Measurements from ENCODE around the gene ATP2C1. TPM values are rescaled to one million over a fixed set of nuclear protein-coding genes. Genes with fewer than 3 reads are reported as not detected.
A peak's percentile ranks its signal among the peaks of the same experiment; 100 is the strongest.

Gene ATP2C1
- total RNA-seq, 4 donors from 2014 or later = 25.1 to 41.7 (median 26.4) TPM

GRCh38 chr3:131031660-131032059, 137.8 kb downstream of the ATP2C1 start:
- Histone ChIP-seq H3K4me3 (no peak overlapping the region), H3K27ac (no peak overlapping the region), H3K9me3 (no peaks in the 10 kb centered on the region), H3K27me3 (no peaks in the 10 kb centered on the region), H3K4me1 (no peaks in the 10 kb centered on the region), H3K36me3 (no peaks in the 10 kb centered on the region)
- DNase-seq (no peak), ATAC-seq (no peak)
- in situ Hi-C loops (cut with MboI; ENCODE audit: low sequenced_read_pairs in 4 of 4) (loop anchor here in 1 of 4 donors (25.0 kb wide), 1 partner anchor 1006 kb away; the partner anchor contains the start of gene CPNE4), intact Hi-C loops (cut with DNase I; ENCODE audit: low total_unique reads) (loop anchor here (5.0 kb wide), 1 partner anchor 996 kb away; no protein-coding TSS in a partner anchor)
- TF ChIP-seq CTCF (IDR thresholded peaks at IDR 0.05 in 4 of 5, conservative IDR thresholded peaks at IDR 0.05 in 1 of 5) = no peak
- no peak for TF ChIP-seq POLR2A (IDR thresholded peaks at IDR 0.05)

DNA sequence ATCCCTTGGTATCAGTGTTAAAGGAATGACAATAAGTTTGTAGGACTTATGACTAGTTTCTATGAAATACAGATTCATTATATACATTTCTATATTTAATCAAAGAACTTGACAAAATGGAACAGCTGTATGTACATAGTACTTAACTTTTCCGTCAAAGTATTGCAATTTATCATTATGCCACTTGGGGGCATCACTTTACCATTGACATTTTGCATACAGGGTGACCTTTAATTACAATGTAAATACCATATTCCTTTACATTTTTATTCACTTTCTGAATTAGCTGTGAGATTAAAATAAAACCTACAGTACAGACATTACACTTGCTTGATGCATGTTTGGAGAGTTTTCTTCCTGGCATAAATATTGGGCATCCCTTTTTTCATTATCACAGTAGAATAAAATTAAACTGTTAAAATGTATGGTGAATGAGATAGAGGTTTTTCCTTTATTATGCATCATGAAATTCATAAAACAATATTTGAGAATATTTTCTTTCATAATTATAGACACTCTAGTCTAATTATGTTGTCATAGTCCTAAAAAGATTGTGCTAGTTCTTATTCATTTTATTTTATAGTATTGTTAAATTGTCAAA, 139.7 kb downstream of the ATP2C1 start:
- intact Hi-C loops (cut with DNase I; ENCODE audit: low total_unique reads) (loop anchor here (5.0 kb wide), 1 partner anchor 994 kb away; no protein-coding TSS in a partner anchor), in situ Hi-C loops (cut with MboI; ENCODE audit: low sequenced_read_pairs in 4 of 4) (loop anchor here in 1 of 4 donors (25.0 kb wide), 1 partner anchor 1004 kb away; the partner anchor contains the start of gene CPNE4)
- Histone ChIP-seq H3K36me3 (no peaks in the 10 kb centered on the region), H3K27me3 (no peaks in the 10 kb centered on the region), H3K4me1 (no peaks in the 10 kb centered on the region), H3K9me3 (no peaks in the 10 kb centered on the region), H3K4me3 (no peak overlapping the region), H3K27ac (no peak overlapping the region)
- ATAC-seq (no peak), DNase-seq (no peak)
- TF ChIP-seq POLR2A (IDR thresholded peaks at IDR 0.05) = no peak
- TF ChIP-seq CTCF (IDR thresholded peaks at IDR 0.05 in 4 of 5, conservative IDR thresholded peaks at IDR 0.05 in 1 of 5) = peak in 4 of 5 experiments; percentile 29 to 53 (median 40)

DNA sequence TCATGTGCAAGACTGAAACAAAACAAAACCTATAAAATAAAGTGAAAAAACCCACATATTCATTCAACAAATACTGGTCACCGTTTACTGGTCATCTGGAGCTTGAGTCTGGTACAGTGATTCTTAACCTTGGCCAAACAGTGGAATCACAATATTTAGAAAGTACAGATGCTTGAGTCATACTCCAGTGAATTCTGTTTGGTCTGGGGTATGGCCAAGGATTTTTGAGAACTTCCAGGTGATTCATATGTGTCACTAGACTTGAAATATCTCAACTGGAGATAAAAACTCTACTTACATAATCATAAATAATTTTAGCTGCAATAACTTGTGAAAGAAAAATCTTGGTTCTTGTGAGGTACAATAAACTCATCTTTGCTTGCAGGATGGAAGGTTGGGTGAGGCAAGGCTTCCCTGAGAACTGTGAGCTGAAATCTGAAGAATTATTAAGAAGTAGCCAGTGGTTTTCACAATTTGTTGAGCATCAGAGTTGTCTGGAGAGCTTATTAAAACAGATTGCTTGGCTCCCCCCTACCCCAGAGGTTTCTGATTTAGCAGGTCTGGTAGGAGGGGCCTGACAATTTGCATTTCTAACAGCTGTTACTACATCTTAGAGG, 142.4 kb downstream of the ATP2C1 start:
- intact Hi-C loops (cut with DNase I; ENCODE audit: low total_unique reads) = no loop called here
- in situ Hi-C loops (cut with MboI; ENCODE audit: low sequenced_read_pairs in 4 of 4) = loop anchor here in 1 of 4 donors (25.0 kb wide), 1 partner anchor 1001 kb away; the partner anchor contains the start of gene CPNE4
- H3K9me3 ChIP-seq = no peaks in the 10 kb centered on the region
- H3K27me3 ChIP-seq = no peaks in the 10 kb centered on the region
- no peaks in the 10 kb centered on the region for H3K4me1 ChIP-seq
- ATAC-seq = no peak
- no peak overlapping the region for H3K4me3 ChIP-seq
- no peak overlapping the region for H3K27ac ChIP-seq
- TF ChIP-seq POLR2A (IDR thresholded peaks at IDR 0.05) = no peak
- no peak for TF ChIP-seq CTCF (IDR thresholded peaks at IDR 0.05 in 4 of 5, conservative IDR thresholded peaks at IDR 0.05 in 1 of 5)
- DNase-seq = no peak
- no peaks in the 10 kb centered on the region for H3K36me3 ChIP-seq

DNA sequence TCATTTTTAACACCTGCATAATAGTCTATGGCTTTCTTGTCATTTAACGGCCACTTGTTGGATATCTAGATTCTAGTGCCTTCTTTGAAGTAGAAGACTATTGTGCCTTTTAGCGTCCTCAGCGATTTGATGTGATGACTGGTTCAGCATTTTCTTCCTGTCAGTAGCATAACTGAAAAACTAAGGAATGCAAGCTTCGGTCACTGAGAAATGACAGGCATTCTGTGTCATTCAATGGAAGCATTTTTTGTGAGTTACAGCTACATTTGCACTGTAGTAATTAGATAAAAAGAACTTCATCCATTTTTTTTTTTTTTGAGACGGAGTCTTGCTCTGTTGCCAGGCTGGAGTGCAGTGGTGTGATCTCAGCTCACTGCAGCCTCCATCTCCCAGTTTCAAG, 143.1 kb downstream of the ATP2C1 start:
- DNase-seq (no peak), ATAC-seq (no peak)
- no peaks in the 10 kb centered on the region for H3K9me3 ChIP-seq
- H3K36me3 ChIP-seq = no peaks in the 10 kb centered on the region
- no peak overlapping the region for H3K27ac ChIP-seq
- no peak for TF ChIP-seq POLR2A (IDR thresholded peaks at IDR 0.05)
- no peak for TF ChIP-seq CTCF (IDR thresholded peaks at IDR 0.05 in 4 of 5, conservative IDR thresholded peaks at IDR 0.05 in 1 of 5)
- intact Hi-C loops (cut with DNase I; ENCODE audit: low total_unique reads) = no loop called here
- no peaks in the 10 kb centered on the region for H3K4me1 ChIP-seq
- no peak overlapping the region for H3K4me3 ChIP-seq
- in situ Hi-C loops (cut with MboI; ENCODE audit: low sequenced_read_pairs in 4 of 4) = loop anchor here in 1 of 4 donors (25.0 kb wide), 1 partner anchor 1000 kb away; the partner anchor contains the start of gene CPNE4
- no peaks in the 10 kb centered on the region for H3K27me3 ChIP-seq

All from gastrocnemius medialis (tissue), 4 donors.